ENCODE results near the gene MTMR11. TPM values are rescaled to one million over a fixed set of nuclear protein-coding genes. Genes with fewer than 3 reads are reported as not detected.

Gene MTMR11
- total and polyA plus RNA-seq, 2 of the 13 experiments (the other 11 are each of a cell fraction or from before 2014, with no cell fraction given) = 0.49 to 2.8 TPM

DNA sequence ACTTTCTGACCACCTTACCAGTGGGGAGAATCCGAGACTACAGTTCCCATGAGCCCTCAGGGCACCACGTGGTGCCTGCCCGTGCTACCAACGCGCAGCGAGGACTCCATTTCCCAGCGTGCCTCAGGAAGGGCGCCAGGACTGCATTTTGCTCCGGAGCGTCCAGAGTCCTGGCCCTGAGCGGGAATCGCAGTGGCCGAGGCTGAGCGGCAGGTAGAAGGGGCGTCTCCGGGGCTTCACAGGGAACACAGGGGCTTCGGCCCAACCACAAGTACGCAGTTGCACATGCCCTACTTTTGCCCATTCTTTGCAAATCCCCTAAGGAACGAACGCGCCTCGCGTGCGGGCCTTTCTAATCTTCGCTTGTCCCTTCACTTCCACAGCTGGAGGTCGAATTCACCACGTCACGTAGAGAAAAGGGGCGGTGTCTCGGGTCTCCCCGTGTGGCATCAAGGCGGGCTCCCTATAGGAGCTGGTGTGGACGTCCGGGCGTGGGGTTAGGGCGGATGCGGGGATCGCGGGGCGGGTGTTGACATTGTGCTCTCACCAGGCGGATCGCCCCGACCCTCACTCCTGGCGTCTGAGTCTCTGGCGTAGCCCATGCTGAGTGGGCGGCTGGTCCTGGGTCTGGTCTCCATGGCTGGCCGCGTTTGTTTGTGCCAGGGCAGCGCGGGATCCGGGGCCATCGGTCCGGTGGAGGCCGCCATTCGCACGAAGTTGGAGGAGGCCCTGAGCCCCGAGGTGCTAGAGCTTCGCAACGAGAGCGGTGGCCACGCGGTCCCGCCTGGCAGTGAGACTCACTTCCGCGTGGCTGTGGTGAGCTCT is 37.0 kb downstream of the MTMR11 start, which contains the start of gene BOLA1 (continued):
- TF ChIP-seq, protein P1, sequence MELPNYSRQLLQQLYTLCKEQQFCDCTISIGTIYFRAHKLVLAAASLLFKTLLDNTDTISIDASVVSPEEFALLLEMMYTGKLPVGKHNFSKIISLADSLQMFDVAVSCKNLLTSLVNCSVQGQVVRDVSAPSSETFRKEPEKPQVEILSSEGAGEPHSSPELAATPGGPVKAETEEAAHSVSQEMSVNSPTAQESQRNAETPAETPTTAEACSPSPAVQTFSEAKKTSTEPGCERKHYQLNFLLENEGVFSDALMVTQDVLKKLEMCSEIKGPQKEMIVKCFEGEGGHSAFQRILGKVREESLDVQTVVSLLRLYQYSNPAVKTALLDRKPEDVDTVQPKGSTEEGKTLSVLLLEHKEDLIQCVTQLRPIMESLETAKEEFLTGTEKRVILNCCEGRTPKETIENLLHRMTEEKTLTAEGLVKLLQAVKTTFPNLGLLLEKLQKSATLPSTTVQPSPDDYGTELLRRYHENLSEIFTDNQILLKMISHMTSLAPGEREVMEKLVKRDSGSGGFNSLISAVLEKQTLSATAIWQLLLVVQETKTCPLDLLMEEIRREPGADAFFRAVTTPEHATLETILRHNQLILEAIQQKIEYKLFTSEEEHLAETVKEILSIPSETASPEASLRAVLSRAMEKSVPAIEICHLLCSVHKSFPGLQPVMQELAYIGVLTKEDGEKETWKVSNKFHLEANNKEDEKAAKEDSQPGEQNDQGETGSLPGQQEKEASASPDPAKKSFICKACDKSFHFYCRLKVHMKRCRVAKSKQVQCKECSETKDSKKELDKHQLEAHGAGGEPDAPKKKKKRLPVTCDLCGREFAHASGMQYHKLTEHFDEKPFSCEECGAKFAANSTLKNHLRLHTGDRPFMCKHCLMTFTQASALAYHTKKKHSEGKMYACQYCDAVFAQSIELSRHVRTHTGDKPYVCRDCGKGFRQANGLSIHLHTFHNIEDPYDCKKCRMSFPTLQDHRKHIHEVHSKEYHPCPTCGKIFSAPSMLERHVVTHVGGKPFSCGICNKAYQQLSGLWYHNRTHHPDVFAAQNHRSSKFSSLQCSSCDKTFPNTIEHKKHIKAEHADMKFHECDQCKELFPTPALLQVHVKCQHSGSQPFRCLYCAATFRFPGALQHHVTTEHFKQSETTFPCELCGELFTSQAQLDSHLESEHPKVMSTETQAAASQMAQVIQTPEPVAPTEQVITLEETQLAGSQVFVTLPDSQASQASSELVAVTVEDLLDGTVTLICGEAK (IDR thresholded peaks at IDR 0.05) = no peak
- TF ChIP-seq, protein P1 (CRISPR knock-in tag; IDR thresholded peaks at IDR 0.05) = peak; percentile 60; the same call in 1 of the 2 replicates
- TF ChIP-seq ZBTB3 (CRISPR knock-in tag; IDR thresholded peaks at IDR 0.05; ENCODE audit: borderline replicate concordance, low read depth) = no peak
- peak; percentile 52; the same call in 1 of the 2 replicates for TF ChIP-seq HOXA9 (CRISPR knock-in tag; IDR thresholded peaks at IDR 0.05; ENCODE audit: borderline replicate concordance)
- TF ChIP-seq ZNF350 (CRISPR knock-in tag; IDR thresholded peaks at IDR 0.05; ENCODE audit: borderline replicate concordance, low read depth) = peak; percentile 39; the same call in 1 of the 2 replicates
- TF ChIP-seq PCBP1 (IDR thresholded peaks at IDR 0.05; ENCODE audit: borderline replicate concordance, low read depth, low read length) = 0 out of 2 replicates have a peak, but pooled peaks have one; percentile 21
- peak; percentile 94 for TF ChIP-seq CREM (IDR thresholded peaks at IDR 0.05)
- no peak for TF ChIP-seq CREM (CRISPR knock-in tag; IDR thresholded peaks at IDR 0.05)
- no peak for TF ChIP-seq SOX6 (IDR thresholded peaks at IDR 0.05)
- TF ChIP-seq SOX6 (CRISPR knock-in tag; IDR thresholded peaks at IDR 0.05) = 0 out of 2 replicates have a peak, but pooled peaks have one; percentile 8
- TF ChIP-seq TCF7L2 (IDR thresholded peaks at IDR 0.05; ENCODE audit: low read depth, low read length) = no peak
- TF ChIP-seq ZFYVE20 (CRISPR knock-in tag; IDR thresholded peaks at IDR 0.05; ENCODE audit: borderline replicate concordance, low read depth) = no peak
- peak; percentile 59 to 83 for TF ChIP-seq POLR2A (IDR thresholded peaks at IDR 0.05; ENCODE audit: insufficient read depth in 1 of 2, low read depth in 2 of 2, low read length in 2 of 2)
- peak; percentile 27 for TF ChIP-seq TEAD3 (CRISPR knock-in tag; optimal IDR thresholded peaks at IDR 0.05; ENCODE audit: borderline replicate concordance)
- no peak for TF ChIP-seq NONO (IDR thresholded peaks at IDR 0.05)
- peak; percentile 74 for TF ChIP-seq NONO (CRISPR knock-in tag; conservative IDR thresholded peaks at IDR 0.05)
- peak; percentile 73 for TF ChIP-seq RAD51 (IDR thresholded peaks at IDR 0.05; ENCODE audit: borderline replicate concordance)
- TF ChIP-seq TRIM24 (CRISPR knock-in tag; IDR thresholded peaks at IDR 0.05) = no peak
- peak; percentile 35; the same call in 1 of the 2 replicates for TF ChIP-seq FOXC1 (CRISPR knock-in tag; IDR thresholded peaks at IDR 0.05; ENCODE audit: borderline replicate concordance)
- no peak for TF ChIP-seq ZNF850 (CRISPR knock-in tag; conservative IDR thresholded peaks at IDR 0.05)
- peak; percentile 19; the same call in 1 of the 2 replicates for TF ChIP-seq KDM5B (CRISPR knock-in tag; IDR thresholded peaks at IDR 0.05; ENCODE audit: borderline replicate concordance)
- peak; percentile 49; the same call in 1 of the 2 replicates for TF ChIP-seq SALL1 (CRISPR knock-in tag; IDR thresholded peaks at IDR 0.05)
- TF ChIP-seq KAT8 (CRISPR knock-in tag; IDR thresholded peaks at IDR 0.05) = peak; percentile 80
